SK-N-SH (cell line): ENCODE results near the gene ACOT12. TPM values are rescaled to one million over a fixed set of nuclear protein-coding genes. Genes with fewer than 3 reads are reported as not detected.

Source experiments
- CTCF ChIA-PET: fragments of 300-600, 350-600 bp; formaldehyde crosslinking; extraction: SDS; loops from one replicate; lab custom pipeline; 2021; lab: Yijun Ruan, JAX
- POLR2A ChIA-PET: fragments of 350-600 bp; sonication (Branson Sonifier 250); formaldehyde crosslinking; extraction: SDS; loops from one replicate; lab custom pipeline; 2020; ENCODE audit warnings: antibody characterized with exemption, inconsistent platforms; lab: Yijun Ruan, JAX
- DNase-seq: peaks from one replicate; pipeline ENCODE4 v3.0.0; 2012
- H2AFZ ChIP-seq: fragments of 200-600 bp; sonication (generic); 2 replicates; pipeline ENCODE4 v1.8.1; 2016; ENCODE audit warnings: antibody characterized with exemption, mild to moderate bottlenecking, low read depth
- H3F3A ChIP-seq: fragments of 200-600 bp; sonication (generic); replicated peaks from 2 replicates; pipeline ENCODE3; 2016; ENCODE audit warnings: antibody characterized with exemption, mild to moderate bottlenecking; ENCODE audit not compliant: insufficient read depth
- H3K27ac ChIP-seq, 2 experiments: fragments of 200-500 bp in 1 of 2; fragments of 200-600 bp in 1 of 2; sonication (Bioruptor generic) in 1 of 2; sonication (generic), shearing (Covaris generic) in 1 of 2; 2 replicates each; pipeline versions ENCODE4 v1.5.1 to v1.6.1; 2014 to 2016; ENCODE audit warnings: low read depth in 2 of 2, inconsistent platforms in 1 of 2, low read length in 1 of 2, mild to moderate bottlenecking in 1 of 2, mixed read lengths in 1 of 2
- H3K27me3 ChIP-seq: fragments of 200-600 bp; sonication (generic), shearing (Covaris generic); 2 replicates; pipeline ENCODE4 v1.6.1; 2016; ENCODE audit warnings: mixed run types; ENCODE audit not compliant: insufficient read depth
- H3K36me3 ChIP-seq, 2 experiments: fragments of 200-500 bp in 1 of 2; fragments of 200-600 bp in 1 of 2; sonication (Bioruptor generic) in 1 of 2; sonication (generic) in 1 of 2; replicated peaks in 1 of 2; 2 replicates each; pipeline versions ENCODE3 to v1.5.1; 2014 to 2016; ENCODE audit warnings: low read length in 1 of 2, mild to moderate bottlenecking in 1 of 2; ENCODE audit not compliant: insufficient read depth in 2 of 2, control insufficient read depth in 1 of 2
- H3K4me1 ChIP-seq, 2 experiments: fragments of 200-500 bp in 1 of 2; fragments of 200-600 bp in 1 of 2; sonication (Bioruptor generic) in 1 of 2; sonication (generic), shearing (Covaris generic) in 1 of 2; 2 replicates each; pipeline versions ENCODE4 v1.5.1 to v1.6.1; 2014 to 2016; ENCODE audit warnings: low read depth in 1 of 2, low read length in 1 of 2, mixed run types in 1 of 2; ENCODE audit not compliant: insufficient read depth in 2 of 2, control insufficient read depth in 1 of 2
- H3K4me2 ChIP-seq: fragments of 200-600 bp; sonication (generic), shearing (Covaris generic); 2 replicates; pipeline ENCODE4 v1.6.1; 2017; ENCODE audit warnings: mixed run types
- H3K4me3 ChIP-seq, 2 experiments: fragments of 200-500 bp in 1 of 2; fragments of 200-600 bp in 1 of 2; sonication (Bioruptor generic) in 1 of 2; sonication (generic), shearing (Covaris generic) in 1 of 2; 2 replicates each; pipeline versions ENCODE4 v1.5.1 to v1.8.1; 2014 to 2016; ENCODE audit warnings: low read depth in 2 of 2, inconsistent platforms in 1 of 2, low read length in 1 of 2, mild to moderate bottlenecking in 1 of 2, mixed read lengths in 1 of 2, moderate library complexity in 1 of 2
- H3K79me2 ChIP-seq: fragments of 200-600 bp; sonication (generic); 2 replicates; pipeline ENCODE4 v1.8.1; 2017; ENCODE audit warnings: mild to moderate bottlenecking; ENCODE audit not compliant: insufficient read depth
- H3K9ac ChIP-seq: fragments of 200-600 bp; sonication (generic); 2 replicates; pipeline ENCODE4 v1.6.1; 2017; ENCODE audit warnings: mixed run types
- H3K9me2 ChIP-seq: fragments of 200-600 bp; sonication (generic); 2 replicates; pipeline ENCODE4 v1.6.1; 2017; ENCODE audit warnings: mixed run types
- H3K9me3 ChIP-seq: fragments of 200-600 bp; sonication (generic); 2 replicates; pipeline ENCODE4 v1.6.1; 2017; ENCODE audit warnings: mixed run types, mild to moderate bottlenecking, moderate library complexity
- H4K20me1 ChIP-seq: fragments of 200-600 bp; sonication (generic); 2 replicates; pipeline ENCODE4 v1.6.1; 2017; ENCODE audit warnings: mild to moderate bottlenecking, mixed run types; ENCODE audit not compliant: insufficient read depth
- IRF3 ChIP-seq: fragments of 150-350 bp; IDR thresholded peaks from 2 replicates; pipeline ENCODE4 v1.6.1; 2016; ENCODE audit warnings: mild to moderate bottlenecking, low read depth, low read length
- JUND ChIP-seq: IDR thresholded peaks from 2 replicates; pipeline ENCODE4 v1.4.0; 2012
- MEF2A ChIP-seq: IDR thresholded peaks from 2 replicates; pipeline ENCODE4 v1.4.0; 2012; ENCODE audit warnings: low read depth, borderline replicate concordance
- SIN3A ChIP-seq: IDR thresholded peaks from 2 replicates; pipeline ENCODE4 v1.6.1; 2012; ENCODE audit warnings: low read depth, mild to moderate bottlenecking, low read length, moderate library complexity, borderline replicate concordance
- ZBTB33 ChIP-seq: IDR thresholded peaks from 2 replicates; pipeline ENCODE4 v1.4.0; 2012; ENCODE audit warnings: low read depth, borderline replicate concordance
- WGBS: methylation state at CpG from one replicate; pipeline ENCODE4 v1.1.6; 2017; ENCODE audit warnings: low lambda C conversion rate; 5-methylcytosine and 5-hydroxymethylcytosine counted together
- polyA plus RNA-seq, 3 experiments: library from polyadenylated mRNA; depleted of rRNA; stranded (reverse); fragments of >200 nt; gene quantifications; 2 replicates each; pipeline ENCODE4 v1.2.3, GENCODE V29; 2012

The ACOT12 gene
- polyA plus RNA-seq, 1 of the 3 experiments (the other 2 are of a cell fraction), result 0.07 TPM

- H3K36me3 ChIP-seq, result no peaks in the 10 kb centered on the region
- H4K20me1 ChIP-seq, result no peaks in the 10 kb centered on the region
- H3K4me2 ChIP-seq, result no peak overlapping the region
- WGBS, result 89% methylated on average over 7 of the region's 7 CpGs
- H3K4me3 ChIP-seq, result no peak overlapping the region
- H3K4me1 ChIP-seq, result no peaks in the 10 kb centered on the region
- CTCF ChIA-PET, result interaction anchor here (2.5 kb wide), 1 partner anchor 20 kb away, joined by 9 read pairs; no protein-coding TSS in a partner anchor
- H3K27me3 ChIP-seq, result no peaks in the 10 kb centered on the region
- H3K9me3 ChIP-seq, result no peaks in the 10 kb centered on the region
- H3K79me2 ChIP-seq, result no peaks in the 10 kb centered on the region
- H3K27ac ChIP-seq, result no peak overlapping the region
- no peaks in the 10 kb centered on the region for H3F3A ChIP-seq
- no peak for TF ChIP-seq ZBTB33
- TF ChIP-seq MEF2A, result no peak
- TF ChIP-seq SIN3A, result no peak
- H2AFZ ChIP-seq, result no peak overlapping the region
- DNase-seq, result no peak
- no peaks in the 10 kb centered on the region for H3K9me2 ChIP-seq
- POLR2A ChIA-PET, result no interaction called here
- no peak overlapping the region for H3K9ac ChIP-seq
Observed at GRCh38 chr5:81405126-81405891, 11.4 kb upstream of the ACOT12 start.

- Histone ChIP-seq H3K27ac (no peak overlapping the region), H3K9me3 (no peaks in the 10 kb centered on the region), H3K27me3 (no peaks in the 10 kb centered on the region), H3K4me2 (no peak overlapping the region), H2AFZ (no peak overlapping the region), H3K4me3 (no peak overlapping the region), H3F3A (no peaks in the 10 kb centered on the region), H3K9me2 (no peaks in the 10 kb centered on the region), H4K20me1 (no peaks in the 10 kb centered on the region), H3K79me2 (no peaks in the 10 kb centered on the region), H3K36me3 (no peaks in the 10 kb centered on the region), H3K4me1 (no peaks in the 10 kb centered on the region), H3K9ac (no peak overlapping the region)
- 26% methylated on average over 2 of the region's 2 CpGs for WGBS
- DNase-seq, result no peak
- TF ChIP-seq IRF3 (no peak), JUND (no peak)
- ChIA-PET POLR2A (no interaction called here), CTCF (interaction anchor here (1.0 kb wide), 1 partner anchor 23 kb away, joined by 3 read pairs; no protein-coding TSS in a partner anchor)
Observed at GRCh38 chr5:81402192-81402930, 8.4 kb upstream of the ACOT12 start.
